Esophagus squamous epithelium (tissue), 4 donors: Measurements from ENCODE around the gene MNAT1.

ENCODE experiments used
- CTCF ChIP-seq, 6 experiments: fragments of 450-650 bp in 4 of 6; fragments of 200-600 bp in 2 of 6; sonication (generic) in 2 of 6; IDR thresholded peaks; one replicate each; pipeline ENCODE4 v1.5.1; 2016 to 2019; ENCODE audit warnings: antibody characterized with exemption in 6 of 6, mild to moderate bottlenecking in 4 of 6, moderate library complexity in 4 of 6
- POLR2A ChIP-seq, 4 donors: fragments of 450-650 bp; IDR thresholded peaks; one replicate each; pipeline ENCODE4 v1.6.1; 2017; ENCODE audit warnings: antibody characterized with exemption in 4 of 4, mild to moderate bottlenecking in 4 of 4, moderate library complexity in 3 of 4

- TF ChIP-seq CTCF (IDR thresholded peaks at IDR 0.05) (no peak), POLR2A (IDR thresholded peaks at IDR 0.05) (no peak)
Measured at GRCh38 chr14:60867503-60868172, 133.1 kb downstream of the MNAT1 start.
